ENCODE measurements around the gene TOB2.
"Not testable (repeated sequence)": the region's sequence is repeated elsewhere in the genome, so short reads cannot be mapped to it uniquely, and the experiment has no call there.

The TOB2 gene

DNA sequence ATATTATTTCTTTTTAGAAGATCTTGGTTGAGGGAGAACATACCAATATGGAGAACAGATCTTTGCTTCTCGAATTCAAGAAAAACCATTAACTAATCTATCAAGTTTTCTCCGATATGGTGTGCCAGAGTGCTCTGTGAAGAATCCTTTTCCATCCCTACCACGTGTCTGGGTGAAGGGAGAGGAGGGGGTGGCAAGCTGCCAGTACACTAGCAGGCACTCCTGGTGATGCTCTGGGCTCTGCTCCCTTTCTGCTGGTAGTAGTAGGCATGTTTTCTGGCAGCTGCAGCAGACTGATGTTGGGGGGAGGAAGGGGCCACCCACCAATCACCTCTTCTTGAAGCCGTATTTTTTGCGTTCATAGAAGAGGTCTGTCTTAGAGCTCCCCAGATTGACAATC lies 13.5 kb upstream of the TOB2 start:
- H3K4me1 ChIP-seq (ENCODE audit: control insufficient read depth, insufficient read depth, low read length); H3K27ac ChIP-seq (ENCODE audit: low read depth, low read length); H3K27me3 ChIP-seq (ENCODE audit: control insufficient read depth, insufficient read depth, low read length); H3K9ac ChIP-seq (ENCODE audit: low read length); H3K4me3 ChIP-seq (ENCODE audit: low read depth, low read length); H3K9me3 ChIP-seq (ENCODE audit: control insufficient read depth, insufficient read depth, low read depth, low read length): not testable (repeated sequence)
- peaks cover 70% of the 10 kb centered on the region for H3K36me3 ChIP-seq (ENCODE audit: control insufficient read depth, insufficient read depth, low read length)

DNA sequence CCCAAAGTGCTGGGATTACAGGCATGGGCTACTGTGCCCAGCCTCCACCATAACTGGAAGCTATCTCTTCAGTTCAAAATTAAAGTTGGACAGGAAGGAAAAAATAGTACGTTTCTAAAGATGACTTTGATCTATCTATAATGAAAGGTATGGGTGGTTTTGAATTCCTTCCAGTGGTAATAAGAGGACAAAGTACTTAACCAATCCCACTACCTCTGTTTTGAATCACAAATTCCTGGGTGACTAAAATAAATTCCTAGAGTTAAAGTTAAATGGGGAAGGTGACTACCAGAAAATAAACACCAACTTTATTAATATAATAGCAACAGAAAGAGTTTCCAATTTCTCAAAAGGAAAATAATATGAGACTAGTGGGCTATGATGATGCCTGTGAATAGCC lies 12.8 kb upstream of the TOB2 start:
- Histone ChIP-seq H3K27me3 (ENCODE audit: control insufficient read depth, insufficient read depth, low read length) (no peaks in the 10 kb centered on the region), H3K36me3 (ENCODE audit: control insufficient read depth, insufficient read depth, low read length) (peaks cover 64% of the 10 kb centered on the region), H3K4me3 (ENCODE audit: low read depth, low read length) (no peak overlapping the region), H3K9me3 (ENCODE audit: control insufficient read depth, insufficient read depth, low read depth, low read length) (no peaks in the 10 kb centered on the region), H3K27ac (ENCODE audit: low read depth, low read length) (no peak overlapping the region), H3K4me1 (ENCODE audit: control insufficient read depth, insufficient read depth, low read length) (no peaks in the 10 kb centered on the region), H3K9ac (ENCODE audit: low read length) (no peak overlapping the region)

DNA sequence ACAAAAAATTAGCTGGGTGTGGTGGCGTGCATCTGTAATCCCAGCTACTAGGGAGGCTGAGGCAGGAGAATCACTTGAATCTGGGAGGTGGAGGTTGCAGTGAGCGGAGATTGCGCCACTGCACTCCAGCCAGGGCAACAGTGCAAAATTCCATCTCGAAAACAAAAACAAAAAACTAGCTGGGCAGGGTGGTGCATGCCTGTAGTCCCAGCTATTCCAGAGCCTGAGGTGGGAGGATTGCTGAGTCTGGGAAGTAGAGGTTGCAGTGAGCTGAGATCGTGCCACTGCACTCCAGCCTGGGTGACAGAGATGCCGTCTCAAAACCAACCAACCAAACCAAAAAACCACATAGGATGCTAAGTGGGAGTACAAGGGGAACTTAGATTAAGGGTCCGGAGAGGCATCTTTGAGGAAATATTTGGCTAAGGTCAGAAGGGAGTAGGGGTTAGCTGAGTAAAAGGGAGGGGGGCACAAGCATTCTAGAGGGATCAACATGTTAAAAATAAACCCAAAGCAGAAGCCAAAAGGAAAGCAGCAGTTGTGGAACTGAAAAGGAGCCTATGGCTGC lies 11.6 kb upstream of the TOB2 start:
- no peak overlapping the region for H3K9ac ChIP-seq (ENCODE audit: low read length)
- no peaks in the 10 kb centered on the region for H3K4me1 ChIP-seq (ENCODE audit: control insufficient read depth, insufficient read depth, low read length)
- peaks cover 54% of the 10 kb centered on the region for H3K36me3 ChIP-seq (ENCODE audit: control insufficient read depth, insufficient read depth, low read length)
- H3K27me3 ChIP-seq (ENCODE audit: control insufficient read depth, insufficient read depth, low read length) = no peaks in the 10 kb centered on the region
- H3K9me3 ChIP-seq (ENCODE audit: control insufficient read depth, insufficient read depth, low read depth, low read length) = no peaks in the 10 kb centered on the region
- H3K27ac ChIP-seq (ENCODE audit: low read depth, low read length) = no peak overlapping the region
- no peak overlapping the region for H3K4me3 ChIP-seq (ENCODE audit: low read depth, low read length)

DNA sequence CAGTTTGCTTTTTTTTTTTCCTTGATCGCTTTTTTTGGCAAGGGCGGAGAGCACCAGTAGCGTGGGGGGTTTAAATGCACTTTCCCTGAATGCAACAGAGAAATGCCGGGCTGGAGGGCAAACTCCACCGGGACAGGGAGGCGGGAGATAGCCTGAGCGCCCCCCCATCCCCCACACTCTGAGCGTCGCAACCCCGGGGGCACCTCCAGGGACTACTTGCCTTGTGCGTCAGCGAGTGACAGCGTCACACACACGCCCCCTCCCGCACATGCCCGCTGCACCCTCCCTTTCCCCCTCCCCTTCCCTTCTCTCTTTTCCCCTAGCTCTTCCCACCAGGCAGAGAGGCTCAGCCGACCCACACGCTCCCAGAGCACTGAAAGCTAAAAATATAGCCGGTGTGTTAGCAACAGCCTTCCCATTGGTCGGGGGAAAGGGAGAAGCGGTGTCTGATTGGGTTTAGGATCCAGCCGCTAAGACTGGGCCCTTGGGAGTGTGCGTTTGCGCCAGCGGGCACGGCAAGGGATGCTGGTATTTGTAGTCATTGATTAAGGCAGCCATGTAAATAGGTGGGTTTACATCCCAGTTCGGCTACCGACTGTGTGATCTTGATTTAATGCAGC lies 1.7 kb upstream of the TOB2 start:
- H3K9ac ChIP-seq (ENCODE audit: low read length) = peak overlapping the region; percentile 98
- H3K36me3 ChIP-seq (ENCODE audit: control insufficient read depth, insufficient read depth, low read length) = no peaks in the 10 kb centered on the region; the same call in 1 of the 2 replicates
- H3K4me1 ChIP-seq (ENCODE audit: control insufficient read depth, insufficient read depth, low read length) = peaks cover 5% of the 10 kb centered on the region; the same call in 1 of the 2 replicates
- no peaks in the 10 kb centered on the region for H3K27me3 ChIP-seq (ENCODE audit: control insufficient read depth, insufficient read depth, low read length)
- H3K27ac ChIP-seq (ENCODE audit: low read depth, low read length) = peak overlapping the region; percentile 97
- peak overlapping the region; percentile 72 for H3K4me3 ChIP-seq (ENCODE audit: low read depth, low read length)
- H3K9me3 ChIP-seq (ENCODE audit: control insufficient read depth, insufficient read depth, low read depth, low read length) = no peaks in the 10 kb centered on the region

DNA sequence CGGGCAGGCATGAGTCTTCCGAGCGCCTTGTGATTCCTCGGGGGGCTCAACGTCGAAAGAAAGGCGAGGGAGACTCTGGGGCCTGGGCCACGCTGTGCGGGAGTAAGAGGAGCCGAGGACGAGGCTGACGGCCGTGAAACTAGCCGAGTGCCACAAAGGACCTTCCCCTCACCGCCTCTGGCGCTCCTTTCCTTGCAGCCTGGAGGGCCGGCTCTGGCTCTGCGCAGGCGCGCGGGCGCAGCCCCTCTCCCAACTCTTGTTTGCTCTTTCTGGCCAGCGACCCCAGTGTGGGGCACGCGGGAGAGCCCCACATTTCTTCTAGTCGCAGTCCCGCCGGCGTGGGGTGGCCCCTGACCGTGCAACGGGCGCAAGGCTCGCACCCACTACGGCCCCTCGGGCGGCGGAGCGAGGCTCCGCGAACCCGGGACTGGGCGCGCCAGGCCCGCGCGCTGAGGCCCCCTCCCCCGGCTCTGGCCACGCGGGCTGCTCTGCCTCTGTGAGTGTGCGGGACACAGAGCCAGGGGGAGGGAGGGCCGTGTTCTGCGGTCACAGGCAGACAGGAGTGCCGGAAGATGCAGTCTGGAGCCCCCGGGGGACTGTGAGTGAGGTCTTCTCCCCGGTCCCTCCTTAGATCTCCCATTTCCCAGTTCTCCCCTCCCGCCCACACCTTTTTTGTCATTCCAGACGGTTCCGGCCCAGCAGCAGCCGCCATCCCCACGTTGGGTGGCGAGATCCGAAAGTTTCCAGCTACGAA lies 1.0 kb upstream of the TOB2 start:
- peak overlapping the region; percentile 97 for H3K27ac ChIP-seq (ENCODE audit: low read depth, low read length)
- H3K9me3 ChIP-seq (ENCODE audit: control insufficient read depth, insufficient read depth, low read depth, low read length) = no peaks in the 10 kb centered on the region
- peak overlapping the region; percentile 98 for H3K9ac ChIP-seq (ENCODE audit: low read length)
- H3K36me3 ChIP-seq (ENCODE audit: control insufficient read depth, insufficient read depth, low read length) = peaks cover 7% of the 10 kb centered on the region
- no peaks in the 10 kb centered on the region for H3K27me3 ChIP-seq (ENCODE audit: control insufficient read depth, insufficient read depth, low read length)
- H3K4me3 ChIP-seq (ENCODE audit: low read depth, low read length) = peak overlapping the region; percentile 72
- H3K4me1 ChIP-seq (ENCODE audit: control insufficient read depth, insufficient read depth, low read length) = peaks cover 5% of the 10 kb centered on the region; the same call in 1 of the 2 replicates

DNA sequence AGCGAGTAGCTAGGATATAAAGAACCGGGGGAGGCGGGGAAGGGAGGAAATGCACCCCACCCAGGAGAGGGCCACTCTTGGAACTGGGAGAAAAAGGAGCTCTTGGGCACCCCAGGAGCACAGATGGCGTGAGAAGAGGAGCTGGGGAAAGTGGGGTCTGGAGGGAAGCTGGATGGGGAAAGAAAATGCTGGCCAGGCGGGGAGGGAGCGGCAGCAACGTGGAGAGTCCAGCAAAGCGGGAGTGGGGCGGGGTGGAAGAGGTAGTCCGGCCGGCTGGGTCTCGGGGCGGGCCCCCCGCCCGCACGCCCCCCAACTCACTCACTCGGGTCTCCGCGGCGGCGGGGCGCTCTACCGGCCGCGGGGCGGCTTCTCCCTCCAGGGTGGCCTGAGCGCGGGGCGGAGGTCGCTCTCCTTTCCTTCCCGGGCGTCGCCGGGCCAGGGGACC lies 522 bp downstream of the TOB2 start:
- Histone ChIP-seq H3K4me3 (ENCODE audit: low read depth, low read length) (peak overlapping the region; percentile 72), H3K36me3 (ENCODE audit: control insufficient read depth, insufficient read depth, low read length) (peaks cover 13% of the 10 kb centered on the region), H3K27me3 (ENCODE audit: control insufficient read depth, insufficient read depth, low read length) (no peaks in the 10 kb centered on the region), H3K27ac (ENCODE audit: low read depth, low read length) (peak overlapping the region; percentile 86), H3K4me1 (ENCODE audit: control insufficient read depth, insufficient read depth, low read length) (peaks cover 5% of the 10 kb centered on the region; the same call in 1 of the 2 replicates), H3K9ac (ENCODE audit: low read length) (peak overlapping the region; percentile 98), H3K9me3 (ENCODE audit: control insufficient read depth, insufficient read depth, low read depth, low read length) (no peaks in the 10 kb centered on the region)

DNA sequence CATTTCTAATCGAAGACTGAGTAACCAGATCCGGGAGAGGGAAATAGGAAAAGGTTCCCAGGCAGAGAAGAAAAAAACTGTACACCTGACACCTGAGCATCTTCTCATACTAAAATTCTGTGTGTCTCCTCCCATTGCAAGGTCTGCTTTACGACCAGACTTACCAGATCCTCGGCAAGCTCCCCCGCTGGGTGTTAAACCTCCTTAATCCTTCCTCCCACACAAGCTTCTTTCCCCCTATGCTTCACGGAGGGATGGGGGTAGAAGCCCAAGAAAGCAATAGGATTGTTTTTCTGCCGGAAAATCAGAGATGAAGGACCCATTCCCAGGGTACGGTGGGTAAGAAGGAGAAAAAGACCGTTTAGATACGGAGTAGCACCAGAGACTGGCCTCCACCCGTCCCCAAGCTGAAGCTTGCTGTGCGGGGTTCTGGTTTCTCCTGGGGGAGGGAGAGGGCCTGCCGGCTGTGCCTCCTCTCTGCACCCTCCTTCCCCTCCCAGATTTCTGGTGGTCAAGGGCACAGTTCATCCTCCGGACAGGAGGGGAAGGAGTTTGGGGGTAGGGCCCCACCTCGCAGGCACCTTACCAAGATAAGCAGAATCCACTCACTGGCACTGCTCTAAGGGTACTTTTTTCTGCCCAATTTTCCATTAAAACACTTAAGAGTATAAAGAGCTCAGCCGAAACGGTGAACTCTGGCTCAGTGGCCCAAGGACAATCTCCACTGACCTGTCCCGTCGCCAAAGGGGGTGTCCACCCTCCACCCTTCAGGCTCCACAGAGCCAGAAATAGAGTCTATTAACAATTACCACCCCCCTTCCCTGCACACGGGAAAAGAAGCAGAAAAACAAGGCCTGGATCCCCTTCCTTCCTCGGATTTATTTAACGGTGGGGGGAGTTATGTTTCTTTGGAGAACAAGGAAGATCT lies 1.2 kb downstream of the TOB2 start:
- Histone ChIP-seq H3K4me1 (ENCODE audit: control insufficient read depth, insufficient read depth, low read length) (peaks cover 5% of the 10 kb centered on the region; the same call in 1 of the 2 replicates), H3K27me3 (ENCODE audit: control insufficient read depth, insufficient read depth, low read length) (no peaks in the 10 kb centered on the region), H3K27ac (ENCODE audit: low read depth, low read length) (peak overlapping the region; percentile 86; the same call in 1 of the 2 replicates), H3K36me3 (ENCODE audit: control insufficient read depth, insufficient read depth, low read length) (peaks cover 13% of the 10 kb centered on the region), H3K4me3 (ENCODE audit: low read depth, low read length) (peak overlapping the region; percentile 72), H3K9ac (ENCODE audit: low read length) (peak overlapping the region; percentile 98), H3K9me3 (ENCODE audit: control insufficient read depth, insufficient read depth, low read depth, low read length) (no peaks in the 10 kb centered on the region)

DNA sequence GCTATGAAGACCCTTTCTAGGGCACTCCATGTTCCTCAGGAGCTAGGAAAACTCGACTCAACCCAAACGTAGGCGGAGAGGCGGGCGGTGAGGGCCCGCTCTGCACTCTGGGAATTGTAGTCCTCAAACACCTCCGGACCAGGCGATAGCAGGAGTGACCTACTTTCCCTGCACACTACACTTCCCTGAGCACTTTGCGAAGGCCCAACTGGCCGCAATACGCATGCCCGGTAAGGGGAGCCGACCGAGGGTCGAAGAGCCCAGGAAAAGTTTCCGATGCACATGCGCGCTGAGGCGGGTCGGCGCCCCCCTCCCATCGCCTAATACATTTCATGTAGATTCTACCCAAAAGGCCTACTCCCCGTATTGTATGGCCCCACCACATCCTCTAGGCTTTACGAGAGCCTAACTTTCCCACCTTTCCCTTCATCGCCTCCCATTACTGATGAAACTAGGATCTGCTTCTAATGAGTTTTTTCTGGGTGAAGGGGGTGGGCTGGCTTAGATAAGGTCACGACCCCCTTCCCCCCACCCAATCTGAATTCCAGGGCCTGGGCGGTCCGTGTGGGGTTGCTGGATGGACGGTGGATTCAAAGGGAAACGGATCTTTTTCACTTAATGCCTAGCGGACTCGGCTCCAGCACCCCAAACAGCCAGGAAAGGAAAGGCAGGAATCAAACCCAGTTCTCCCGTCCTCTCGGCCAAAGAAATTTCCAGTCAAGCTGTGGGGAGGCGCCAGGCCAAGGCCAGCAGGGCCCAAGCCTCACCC lies 2.1 kb downstream of the TOB2 start:
- H3K4me1 ChIP-seq (ENCODE audit: control insufficient read depth, insufficient read depth, low read length) = peaks cover 5% of the 10 kb centered on the region; the same call in 1 of the 2 replicates
- H3K36me3 ChIP-seq (ENCODE audit: control insufficient read depth, insufficient read depth, low read length) = peaks cover 16% of the 10 kb centered on the region
- H3K27ac ChIP-seq (ENCODE audit: low read depth, low read length) = peak overlapping the region; percentile 86; the same call in 1 of the 2 replicates
- peak overlapping the region; percentile 72 for H3K4me3 ChIP-seq (ENCODE audit: low read depth, low read length)
- H3K27me3 ChIP-seq (ENCODE audit: control insufficient read depth, insufficient read depth, low read length) = no peaks in the 10 kb centered on the region
- H3K9me3 ChIP-seq (ENCODE audit: control insufficient read depth, insufficient read depth, low read depth, low read length) = no peaks in the 10 kb centered on the region
- peak overlapping the region; percentile 98 for H3K9ac ChIP-seq (ENCODE audit: low read length)

DNA sequence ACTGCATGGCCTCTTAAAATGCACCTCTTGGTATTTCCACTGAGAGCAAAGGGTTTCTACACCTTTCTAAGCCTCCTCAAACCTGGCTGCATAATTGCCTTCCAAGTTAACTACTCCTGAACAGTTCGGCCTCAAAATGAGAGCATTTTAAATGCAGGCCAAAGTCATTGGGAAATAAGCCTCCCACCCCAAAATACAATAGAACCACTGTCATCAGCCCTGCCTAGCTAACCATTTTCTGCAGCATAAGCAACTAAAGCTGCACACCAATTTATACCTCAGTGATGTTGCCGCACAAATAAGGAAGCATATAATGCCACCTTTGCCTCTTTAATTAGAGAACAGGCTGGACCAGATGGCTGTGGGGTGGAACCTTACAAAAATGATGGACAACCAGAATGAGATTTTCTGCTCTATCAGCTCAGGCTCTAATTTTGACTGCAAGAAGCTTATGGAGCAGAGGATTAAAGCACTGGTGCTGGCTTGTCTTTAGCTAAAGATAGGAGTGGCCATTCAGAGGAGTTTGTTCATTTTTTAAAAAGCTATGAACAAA lies 4.3 kb downstream of the TOB2 start:
- Histone ChIP-seq H3K9ac (ENCODE audit: low read length) (no peak overlapping the region), H3K27me3 (ENCODE audit: control insufficient read depth, insufficient read depth, low read length) (no peaks in the 10 kb centered on the region), H3K27ac (ENCODE audit: low read depth, low read length) (no peak overlapping the region), H3K4me3 (ENCODE audit: low read depth, low read length) (no peak overlapping the region), H3K9me3 (ENCODE audit: control insufficient read depth, insufficient read depth, low read depth, low read length) (no peaks in the 10 kb centered on the region), H3K36me3 (ENCODE audit: control insufficient read depth, insufficient read depth, low read length) (peaks cover 32% of the 10 kb centered on the region), H3K4me1 (ENCODE audit: control insufficient read depth, insufficient read depth, low read length) (no peaks in the 10 kb centered on the region)

DNA sequence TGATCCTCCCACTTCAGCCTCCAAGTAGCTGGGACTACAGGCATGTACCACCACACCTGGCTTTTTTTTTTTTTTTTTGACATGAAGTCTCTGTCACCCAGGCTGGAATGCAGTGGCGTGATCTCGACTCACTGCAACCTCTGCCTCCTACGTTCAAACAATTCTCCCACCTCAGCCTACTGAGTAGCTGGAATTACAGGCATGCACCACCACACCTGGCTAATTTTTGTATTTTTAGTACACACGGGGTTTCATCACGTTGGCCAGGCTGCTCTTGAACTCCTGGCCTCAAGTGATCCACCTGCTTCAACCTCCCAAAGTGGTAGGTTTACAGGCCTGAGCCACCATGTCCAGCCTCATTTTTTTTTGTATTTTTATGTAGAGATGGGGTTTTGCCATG lies 6.1 kb downstream of the TOB2 start:
- H3K4me3 ChIP-seq (ENCODE audit: low read depth, low read length); H3K9ac ChIP-seq (ENCODE audit: low read length); H3K9me3 ChIP-seq (ENCODE audit: control insufficient read depth, insufficient read depth, low read depth, low read length); H3K4me1 ChIP-seq (ENCODE audit: control insufficient read depth, insufficient read depth, low read length); H3K27me3 ChIP-seq (ENCODE audit: control insufficient read depth, insufficient read depth, low read length); H3K27ac ChIP-seq (ENCODE audit: low read depth, low read length): not testable (repeated sequence)
- H3K36me3 ChIP-seq (ENCODE audit: control insufficient read depth, insufficient read depth, low read length) = peaks cover 50% of the 10 kb centered on the region
